Upper lobe of left lung (tissue), 6 donors: ENCODE measurements around the gene PDXK. TPM values are rescaled to one million over a fixed set of nuclear protein-coding genes. Genes with fewer than 3 reads are reported as not detected.
"Not testable (repeated sequence)": the region's sequence is repeated elsewhere in the genome, so short reads cannot be mapped to it uniquely, and the experiment has no call there.

Experiments
- ATAC-seq, 2 donors: fragments of 200-7000 bp; cut with Tn5 transposase; one replicate each; pipeline ENCODE4 v1.9.1; 2022; ENCODE audit warnings: mild to moderate bottlenecking in 2 of 2, moderate library complexity in 2 of 2; ENCODE audit not compliant: low FRiP score in 2 of 2
- DNase-seq, 2 donors: peaks; one replicate each; pipeline ENCODE4 v3.0.0-alpha.2; 2019 to 2020
- H3K27ac ChIP-seq, 4 donors: fragments of 200-600 bp; sonication (generic); one replicate each; pipeline ENCODE4 v1.5.1; 2016 to 2019
- H3K27me3 ChIP-seq, 4 donors: fragments of 200-600 bp; sonication (generic); one replicate each; pipeline ENCODE4 v1.5.1; 2017 to 2019
- H3K36me3 ChIP-seq, 4 donors: fragments of 200-600 bp; sonication (generic); one replicate each; pipeline ENCODE4 v1.5.1; 2016 to 2019
- H3K4me1 ChIP-seq, 4 donors: fragments of 200-600 bp; sonication (generic); one replicate each; pipeline ENCODE4 v1.5.1; 2018 to 2019
- H3K4me3 ChIP-seq, 4 donors: fragments of 200-600 bp; sonication (generic); one replicate each; pipeline ENCODE4 v1.5.1; 2017 to 2019; ENCODE audit warnings: mild to moderate bottlenecking in 2 of 4, moderate library complexity in 1 of 4
- H3K9me3 ChIP-seq, 4 donors: fragments of 200-600 bp; sonication (generic); one replicate each; pipeline ENCODE4 v1.5.1; 2018 to 2019
- CTCF ChIP-seq, 6 experiments: fragments of 450-650 bp in 4 of 6; fragments of 200-600 bp in 2 of 6; sonication (generic) in 2 of 6; IDR thresholded peaks; one replicate each; pipeline ENCODE4 v1.5.1; 2016 to 2019; ENCODE audit warnings: antibody characterized with exemption in 6 of 6
- EP300 ChIP-seq, 4 donors: sonication (generic); formaldehyde crosslinking; IDR thresholded peaks; one replicate each; pipeline ENCODE4 v1.5.1; 2017; ENCODE audit warnings: antibody characterized with exemption in 4 of 4, control low read depth in 2 of 4
- POLR2A ChIP-seq, 4 donors: fragments of 450-650 bp; IDR thresholded peaks; one replicate each; pipeline ENCODE4 v1.5.1; 2016 to 2017; ENCODE audit warnings: antibody characterized with exemption in 4 of 4, mild to moderate bottlenecking in 2 of 4
- POLR2AphosphoS5 ChIP-seq, 2 donors: sonication (generic); formaldehyde crosslinking; IDR thresholded peaks; one replicate each; pipeline ENCODE4 v1.5.1; 2017; ENCODE audit warnings: antibody characterized with exemption in 2 of 2
- WGBS, 2 donors: methylation state at CpG; one replicate each; pipeline ENCODE4 v1.1.5; 2017 to 2018; 5-methylcytosine and 5-hydroxymethylcytosine counted together
- total RNA-seq, 6 donors: library from RNA; depleted of rRNA in 4 of 6; stranded (reverse); fragments of >200 nt in 4 of 6; gene quantifications; one replicate each; pipeline versions ENCODE4 v1.1.0 to v1.2.1, GENCODE V29; 2016 to 2021
- donor health status: DM: no; HTN: no; CAD: no; lungs with moderate emphysema.
- donor health status: DM: no; HTN: yes; CAD: no; lungs with severe emphysema.

PDXK gene
- total RNA-seq, 6 donors from 2014 or later: 105 to 301 (median 207) TPM

- ATAC-seq: no peak
These were observed 20.9 kb upstream of the PDXK start for GRCh38 chr21:43697758-43698643.

GRCh38 chr21:43699492-43699777 is 19.5 kb upstream of the PDXK start:
- not testable (repeated sequence) for H3K4me3 ChIP-seq, H3K9me3 ChIP-seq, H3K27ac ChIP-seq, DNase-seq, H3K27me3 ChIP-seq, ATAC-seq
- Histone ChIP-seq H3K4me1 (peaks cover 2 to 12% (median 6%) of the 10 kb centered on the region in 4 donors), H3K36me3 (peaks cover 0 to 11% (median 7%) of the 10 kb centered on the region in 4 donors)
- 81 to 91% methylated on average over 5 of the region's 5 CpGs for WGBS, 2 donors

More at GRCh38 chr21:43697758-43698643, 20.9 kb upstream of the PDXK start:
- Histone ChIP-seq H3K9me3 (no peaks in the 10 kb centered on the region), H3K36me3 (peaks cover 0 to 24% (median 20%) of the 10 kb centered on the region in 4 donors), H3K27me3 (no peaks in the 10 kb centered on the region), H3K4me1 (peaks cover under 1 to 9% (median 5%) of the 10 kb centered on the region in 4 donors), H3K27ac (no peak overlapping the region), H3K4me3 (no peak overlapping the region)
- no peak for DNase-seq
- WGBS, 2 donors: 84 to 87% methylated on average over 11 of the region's 11 CpGs
- TF ChIP-seq EP300 (IDR thresholded peaks at IDR 0.05): no peak
- TF ChIP-seq POLR2A (IDR thresholded peaks at IDR 0.05): no peak
- TF ChIP-seq CTCF (IDR thresholded peaks at IDR 0.05): no peak
- no peak for TF ChIP-seq POLR2AphosphoS5 (IDR thresholded peaks at IDR 0.05)

DNA sequence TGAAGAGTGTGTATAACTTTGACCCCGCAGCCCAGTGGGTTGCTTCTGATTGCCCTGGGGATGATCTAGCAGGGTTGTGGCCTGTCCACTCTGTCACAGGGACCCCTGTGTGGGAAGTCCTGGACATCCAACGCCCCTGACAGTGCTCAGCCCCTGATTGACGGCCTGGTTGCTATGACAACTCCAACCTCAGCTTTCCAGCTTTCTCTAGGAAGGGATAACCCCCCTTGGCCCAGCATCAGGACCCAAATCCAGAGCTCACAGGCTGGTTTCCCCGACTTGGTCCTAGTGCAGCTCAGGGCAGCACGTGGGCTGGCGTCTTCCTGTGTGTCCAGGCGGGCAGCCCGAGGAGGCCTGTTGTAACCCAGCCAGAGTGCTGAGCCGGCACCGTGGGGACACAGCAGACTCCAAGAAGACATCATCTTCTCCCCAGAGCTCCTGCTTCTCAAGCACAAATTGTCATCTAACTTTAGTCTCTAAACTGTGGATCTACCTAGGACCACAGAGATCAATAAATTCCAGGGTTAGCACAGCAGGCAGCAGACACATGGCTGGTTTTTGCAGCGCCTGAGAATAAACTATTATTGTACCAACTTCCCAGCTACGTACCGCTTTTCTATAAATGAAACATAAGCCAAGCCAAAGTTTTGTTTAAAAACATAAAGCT is 18.9 kb upstream of the PDXK start:
- WGBS, 2 donors: 83 to 87% methylated on average over 7 to 13 of the region's 13 CpGs
- no peaks in the 10 kb centered on the region for H3K9me3 ChIP-seq
- peaks cover 2 to 12% (median 6%) of the 10 kb centered on the region in 4 donors for H3K4me1 ChIP-seq
- no peak for TF ChIP-seq POLR2AphosphoS5 (IDR thresholded peaks at IDR 0.05)
- TF ChIP-seq CTCF (IDR thresholded peaks at IDR 0.05): no peak
- TF ChIP-seq POLR2A (IDR thresholded peaks at IDR 0.05): no peak
- TF ChIP-seq EP300 (IDR thresholded peaks at IDR 0.05): no peak
- H3K4me3 ChIP-seq: no peak overlapping the region
- DNase-seq (no peak), ATAC-seq (no peak)
- no peak overlapping the region for H3K27ac ChIP-seq
- no peaks in the 10 kb centered on the region for H3K27me3 ChIP-seq
- peaks cover 0 to 6% (median 2%) of the 10 kb centered on the region in 4 donors for H3K36me3 ChIP-seq

DNA sequence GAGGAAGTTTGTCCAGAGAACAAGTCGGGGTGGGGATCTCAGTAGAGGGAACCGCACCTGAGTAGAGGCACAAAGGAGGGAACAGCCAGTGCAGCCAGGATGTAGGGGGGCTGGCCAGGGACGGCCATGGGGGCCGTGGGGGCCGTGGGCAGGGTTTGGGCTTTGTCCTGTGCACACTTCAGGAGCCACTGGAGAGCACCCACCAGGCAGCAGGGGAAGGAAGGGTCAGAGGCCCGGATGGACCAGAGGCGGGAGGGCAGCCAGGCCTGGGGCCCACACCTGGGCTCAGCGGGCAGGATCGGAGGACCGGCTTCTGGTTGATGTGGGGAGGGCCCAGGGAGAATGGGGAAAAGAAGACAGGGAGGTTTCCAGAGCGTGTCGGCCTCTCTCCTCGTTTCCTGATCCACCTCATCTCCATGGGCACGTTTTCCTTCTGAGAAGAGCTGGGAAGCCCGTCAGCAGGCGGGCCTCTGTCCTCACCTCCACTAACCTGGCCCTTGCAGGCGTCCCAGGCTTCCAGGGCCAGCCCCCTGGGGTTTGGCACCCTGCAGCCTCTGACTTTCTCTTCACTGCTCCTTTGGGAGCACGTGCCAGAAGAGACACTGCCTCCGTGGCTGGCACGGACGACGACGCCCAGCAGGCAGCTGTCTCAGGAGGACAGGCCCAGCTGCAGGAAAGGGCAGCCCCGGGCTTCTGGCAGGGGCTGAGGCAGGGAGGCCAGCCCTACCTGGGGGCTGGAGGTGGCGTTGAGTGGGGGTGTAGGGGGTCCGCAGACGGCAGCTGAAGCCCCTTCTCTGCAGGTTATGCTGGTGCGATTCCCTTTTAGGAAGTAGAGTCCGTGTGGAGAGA is 16.8 kb upstream of the PDXK start:
- ATAC-seq (no peak), DNase-seq (no peak)
- Histone ChIP-seq H3K9me3 (no peaks in the 10 kb centered on the region), H3K4me1 (peaks cover 2 to 12% (median 6%) of the 10 kb centered on the region in 4 donors), H3K27me3 (no peaks in the 10 kb centered on the region), H3K36me3 (no peaks in the 10 kb centered on the region), H3K27ac (no peak overlapping the region), H3K4me3 (peak overlapping the region in 1 of 4 donors; percentile 3)
- TF ChIP-seq POLR2AphosphoS5 (IDR thresholded peaks at IDR 0.05): no peak
- no peak for TF ChIP-seq POLR2A (IDR thresholded peaks at IDR 0.05)
- no peak for TF ChIP-seq EP300 (IDR thresholded peaks at IDR 0.05)
- TF ChIP-seq CTCF (IDR thresholded peaks at IDR 0.05): no peak
- 74 to 80% methylated on average over 20 to 25 of the region's 29 CpGs for WGBS, 2 donors

- peak overlapping the region in 1 of 4 donors; percentile 3 for H3K4me3 ChIP-seq
- 55 to 66% methylated on average over 12 of the region's 12 CpGs for WGBS, 2 donors
- no peak for ATAC-seq
These were observed 16.2 kb upstream of the PDXK start for GRCh38 chr21:43702785-43703034.

More at GRCh38 chr21:43702785-43703034, 16.2 kb upstream of the PDXK start:
- H3K27me3 ChIP-seq: no peaks in the 10 kb centered on the region
- TF ChIP-seq CTCF (IDR thresholded peaks at IDR 0.05) (no peak), POLR2AphosphoS5 (IDR thresholded peaks at IDR 0.05) (no peak), EP300 (IDR thresholded peaks at IDR 0.05) (no peak), POLR2A (IDR thresholded peaks at IDR 0.05) (no peak)
- peaks cover 2 to 12% (median 6%) of the 10 kb centered on the region in 4 donors for H3K4me1 ChIP-seq
- DNase-seq: no peak
- no peaks in the 10 kb centered on the region for H3K36me3 ChIP-seq
- H3K9me3 ChIP-seq: no peaks in the 10 kb centered on the region
- no peak overlapping the region for H3K27ac ChIP-seq
